ENCODE data around the gene TOGARAM1. TPM values are rescaled to one million over a fixed set of nuclear protein-coding genes. Genes with fewer than 3 reads are reported as not detected.

TOGARAM1 gene
- total and polyA plus RNA-seq, 9 donors: 8.4 to 28.3 (median 21.6) TPM

- TF ChIP-seq CTCF (IDR thresholded peaks at IDR 0.05) (no peak), EP300 (IDR thresholded peaks at IDR 0.05) (no peak), POLR2A (IDR thresholded peaks at IDR 0.05) (no peak)
- Histone ChIP-seq H3K27me3 (no peaks in the 10 kb centered on the region), H3K36me3 (no peaks in the 10 kb centered on the region), H3K9me3 (no peaks in the 10 kb centered on the region), H3K4me1 (ENCODE audit: insufficient read depth) (peaks cover 3% of the 10 kb centered on the region), H3K27ac (no peak overlapping the region), H3K4me3 (no peak overlapping the region)
- 71 to 77% (median 74%) methylated on average over 2 of the region's 2 CpGs for WGBS, 3 donors
- intact Hi-C loops (cut with DNase I): no loop called here
- DNase-seq: no peak
Measured at GRCh38 chr14:45082420-45082819, 120.4 kb downstream of the TOGARAM1 start.

- 1% methylated on average over 10 of the region's 10 CpGs for WGBS, 3 donors
- DNase-seq: no peak
- Histone ChIP-seq H3K27ac (peak overlapping the region in 1 of 2 donors; percentile 59), H3K27me3 (no peaks in the 10 kb centered on the region), H3K36me3 (no peaks in the 10 kb centered on the region), H3K9me3 (no peaks in the 10 kb centered on the region), H3K4me1 (ENCODE audit: insufficient read depth) (peaks cover 3% of the 10 kb centered on the region), H3K4me3 (peak overlapping the region; percentile 72)
- intact Hi-C loops (cut with DNase I): no loop called here
- TF ChIP-seq CTCF (IDR thresholded peaks at IDR 0.05) (no peak), EP300 (IDR thresholded peaks at IDR 0.05) (no peak), POLR2A (IDR thresholded peaks at IDR 0.05) (no peak)
Measured at GRCh38 chr14:45083617-45083975, 121.6 kb downstream of the TOGARAM1 start.

GRCh38 chr14:45083976-45084722, 122.2 kb downstream of the TOGARAM1 start, which contains the start of gene PRPF39:
PRPF39 (plus strand) TSS chr14:45084116; CDS start chr14:45095240, 11,124 bp downstream.
- Histone ChIP-seq H3K4me3 (peak within 1 kb of the TSS; percentile 72), H3K27ac (peak within 1 kb of the TSS; percentile 41 to 59), H3K36me3 (no peaks in the 10 kb centered on the region), H3K27me3 (no peaks in the 10 kb centered on the region), H3K9me3 (no peaks in the 10 kb centered on the region), H3K4me1 (ENCODE audit: insufficient read depth) (peaks cover 3% of the 10 kb centered on the region)
- TF ChIP-seq POLR2A (IDR thresholded peaks at IDR 0.05) (peak; percentile 86), EP300 (IDR thresholded peaks at IDR 0.05) (no peak), CTCF (IDR thresholded peaks at IDR 0.05) (no peak)
- 0 to 1% (median 1%) methylated on average over 44 to 49 of the region's 49 CpGs for WGBS, 3 donors
- DNase-seq: peak; percentile 92 to 95 (median 94)
- intact Hi-C loops (cut with DNase I): loop anchor here in 1 of 4 donors (2.0 kb wide), 1 partner anchor 121 kb away; the partner anchor contains the start of gene TOGARAM1

GRCh38 chr14:45084946-45085346, 123.0 kb downstream of the TOGARAM1 start:
- H3K27ac ChIP-seq: no peak overlapping the region
- intact Hi-C loops (cut with DNase I): loop anchor here in 1 of 4 donors (2.0 kb wide), 1 partner anchor 122 kb away; the partner anchor contains the start of gene TOGARAM1
- no peaks in the 10 kb centered on the region for H3K27me3 ChIP-seq
- H3K4me1 ChIP-seq (ENCODE audit: insufficient read depth): peaks cover 3% of the 10 kb centered on the region
- no peaks in the 10 kb centered on the region for H3K9me3 ChIP-seq
- H3K4me3 ChIP-seq: peak overlapping the region; percentile 72
- no peak for TF ChIP-seq EP300 (IDR thresholded peaks at IDR 0.05)
- no peak for TF ChIP-seq CTCF (IDR thresholded peaks at IDR 0.05)
- no peak for TF ChIP-seq POLR2A (IDR thresholded peaks at IDR 0.05)
- no peak for DNase-seq
- no peaks in the 10 kb centered on the region for H3K36me3 ChIP-seq
- 0% methylated on average over 4 of the region's 4 CpGs for WGBS, 3 donors
